NB4 (cell line): ENCODE data around the gene MYO10.

Experiments
- MYC ChIP-seq: IDR thresholded peaks from 2 replicates; pipeline ENCODE4 v1.6.1; 2011; ENCODE audit warnings: low read depth, low read length
- POLR2A ChIP-seq: IDR thresholded peaks from 2 replicates; pipeline ENCODE4 v1.6.1; 2011; ENCODE audit warnings: mild to moderate bottlenecking; ENCODE audit not compliant: insufficient read length; ENCODE audit errors: extremely low read depth
- TF ChIP-seq, protein P1 (sequence below): IDR thresholded peaks from one replicate; pipeline ENCODE4 v1.5.1; 2012; ENCODE audit warnings: low read depth, low read length
- TF ChIP-seq, protein P2 (sequence below): IDR thresholded peaks from 2 replicates; pipeline ENCODE4 v1.6.1; 2011; ENCODE audit warnings: low read depth, low read length

DNA sequence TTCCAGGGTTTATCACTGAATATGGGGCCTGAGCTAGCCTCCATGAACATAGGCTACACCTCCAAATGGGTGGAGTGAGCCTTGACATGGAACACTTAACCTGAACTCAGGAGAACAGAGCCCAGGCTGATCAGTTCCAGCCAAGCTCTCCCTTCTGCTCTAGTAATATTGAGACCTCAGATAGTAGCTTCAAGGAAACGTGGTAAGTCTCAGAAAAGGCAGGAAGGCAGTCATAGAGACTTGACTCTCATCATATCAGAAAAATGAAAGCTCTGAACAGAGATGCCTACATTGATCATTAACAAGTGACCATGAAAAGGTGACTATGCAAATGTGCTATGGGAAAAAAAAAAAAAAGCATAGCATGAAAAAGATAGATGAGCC, 40.5 kb upstream of the MYO10 start:
- TF ChIP-seq, protein P1, sequence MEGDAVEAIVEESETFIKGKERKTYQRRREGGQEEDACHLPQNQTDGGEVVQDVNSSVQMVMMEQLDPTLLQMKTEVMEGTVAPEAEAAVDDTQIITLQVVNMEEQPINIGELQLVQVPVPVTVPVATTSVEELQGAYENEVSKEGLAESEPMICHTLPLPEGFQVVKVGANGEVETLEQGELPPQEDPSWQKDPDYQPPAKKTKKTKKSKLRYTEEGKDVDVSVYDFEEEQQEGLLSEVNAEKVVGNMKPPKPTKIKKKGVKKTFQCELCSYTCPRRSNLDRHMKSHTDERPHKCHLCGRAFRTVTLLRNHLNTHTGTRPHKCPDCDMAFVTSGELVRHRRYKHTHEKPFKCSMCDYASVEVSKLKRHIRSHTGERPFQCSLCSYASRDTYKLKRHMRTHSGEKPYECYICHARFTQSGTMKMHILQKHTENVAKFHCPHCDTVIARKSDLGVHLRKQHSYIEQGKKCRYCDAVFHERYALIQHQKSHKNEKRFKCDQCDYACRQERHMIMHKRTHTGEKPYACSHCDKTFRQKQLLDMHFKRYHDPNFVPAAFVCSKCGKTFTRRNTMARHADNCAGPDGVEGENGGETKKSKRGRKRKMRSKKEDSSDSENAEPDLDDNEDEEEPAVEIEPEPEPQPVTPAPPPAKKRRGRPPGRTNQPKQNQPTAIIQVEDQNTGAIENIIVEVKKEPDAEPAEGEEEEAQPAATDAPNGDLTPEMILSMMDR, result no peak
- TF ChIP-seq POLR2A, result no peak
- TF ChIP-seq MYC, result no peak
- TF ChIP-seq, protein P2, sequence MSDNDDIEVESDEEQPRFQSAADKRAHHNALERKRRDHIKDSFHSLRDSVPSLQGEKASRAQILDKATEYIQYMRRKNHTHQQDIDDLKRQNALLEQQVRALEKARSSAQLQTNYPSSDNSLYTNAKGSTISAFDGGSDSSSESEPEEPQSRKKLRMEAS, result no peak
